MM.1S (cell line): ENCODE data around the gene TES.
"Not testable (repeated sequence)": the region's sequence is repeated elsewhere in the genome, so short reads cannot be mapped to it uniquely, and the experiment has no call there.

Experiments
- DNase-seq: peaks from one replicate; pipeline ENCODE4 v3.0.0-alpha.2; 2015
- H2AFZ ChIP-seq: fragments of 300-600 bp; sonication (generic); 2 replicates; pipeline ENCODE4 v1.6.0; 2016; ENCODE audit warnings: antibody characterized with exemption, low read length
- H3F3A ChIP-seq: fragments of 300-600 bp; sonication (generic); 2 replicates; pipeline ENCODE4 v1.6.1; 2016; ENCODE audit warnings: mild to moderate bottlenecking, antibody characterized with exemption, low read length, moderate library complexity, mixed read lengths; ENCODE audit not compliant: insufficient read depth
- H3K27ac ChIP-seq: fragments of 300-600 bp; sonication (generic); 2 replicates; pipeline ENCODE4 v1.5.1; 2016; ENCODE audit warnings: mild to moderate bottlenecking, low read length
- H3K27me3 ChIP-seq: fragments of 300-600 bp; sonication (generic); replicated peaks from 2 replicates; pipeline ENCODE4 v1.6.0; 2016; ENCODE audit warnings: low read length; ENCODE audit not compliant: insufficient read depth
- H3K36me3 ChIP-seq: fragments of 300-600 bp; sonication (generic); replicated peaks from 2 replicates; pipeline ENCODE4 v1.6.1; 2016; ENCODE audit warnings: mild to moderate bottlenecking, low read length, mixed read lengths; ENCODE audit not compliant: insufficient read depth
- H3K4me1 ChIP-seq: fragments of 300-600 bp; sonication (generic); 2 replicates; pipeline ENCODE4 v1.6.1; 2016; ENCODE audit warnings: low read length, mixed read lengths
- H3K4me2 ChIP-seq: fragments of 300-600 bp; sonication (generic); 2 replicates; pipeline ENCODE4 v1.6.0; 2016; ENCODE audit warnings: low read depth, low read length
- H3K4me3 ChIP-seq: fragments of 300-600 bp; sonication (generic); 2 replicates; pipeline ENCODE4 v1.5.1; 2016; ENCODE audit warnings: low read length, mixed read lengths
- H3K79me2 ChIP-seq: fragments of 300-600 bp; sonication (generic); 2 replicates; pipeline ENCODE4 v1.6.1; 2016; ENCODE audit warnings: mixed run types, low read length, mixed read lengths
- H3K9ac ChIP-seq: fragments of 300-600 bp; sonication (generic); 2 replicates; pipeline ENCODE4 v1.6.1; 2016; ENCODE audit warnings: low read length, mixed read lengths
- H3K9me2 ChIP-seq: fragments of 300-600 bp; sonication (generic); replicated peaks from 2 replicates; pipeline ENCODE4 v1.6.1; 2016; ENCODE audit warnings: mild to moderate bottlenecking, low read length, mixed read lengths; ENCODE audit not compliant: insufficient read depth
- H3K9me3 ChIP-seq: fragments of 300-600 bp; sonication (generic); replicated peaks from 2 replicates; pipeline ENCODE4 v1.6.1; 2016; ENCODE audit warnings: mild to moderate bottlenecking, low read length, mixed read lengths; ENCODE audit not compliant: insufficient read depth
- H4K20me1 ChIP-seq: fragments of 300-600 bp; sonication (generic); 2 replicates; pipeline ENCODE4 v1.6.1; 2016; ENCODE audit warnings: mild to moderate bottlenecking, low read length, moderate library complexity, mixed read lengths; ENCODE audit not compliant: insufficient read depth
- CTCF ChIP-seq: fragments of 300-600 bp; sonication (generic); IDR thresholded peaks from 2 replicates; pipeline ENCODE4 v1.5.1; 2016; ENCODE audit warnings: antibody characterized with exemption, low read length, mixed read lengths
- EZH2 ChIP-seq: fragments of 300-600 bp; sonication (generic); optimal IDR thresholded peaks from 2 replicates; pipeline ENCODE3; 2017; ENCODE audit warnings: low read depth, mild to moderate bottlenecking, antibody characterized with exemption, low read length, mixed read lengths
- EZH2phosphoT487 ChIP-seq: fragments of 300-600 bp; sonication (generic); IDR thresholded peaks from 2 replicates; pipeline ENCODE4 v1.6.1; 2018; ENCODE audit warnings: antibody characterized with exemption, low read length

Gene TES

GRCh38 chr7:116171094-116171493 is 39.2 kb upstream of the TES start:
- no peaks in the 10 kb centered on the region for H3K36me3 ChIP-seq
- no peaks in the 10 kb centered on the region for H3F3A ChIP-seq
- peaks cover 10% of the 10 kb centered on the region; the same call in 1 of the 2 replicates for H3K4me1 ChIP-seq
- no peaks in the 10 kb centered on the region for H4K20me1 ChIP-seq
- H3K79me2 ChIP-seq = no peaks in the 10 kb centered on the region
- H3K4me3 ChIP-seq = no peak overlapping the region
- no peaks in the 10 kb centered on the region for H3K27me3 ChIP-seq
- H2AFZ ChIP-seq = no peak overlapping the region
- no peak for DNase-seq
- no peak overlapping the region for H3K27ac ChIP-seq
- no peak overlapping the region for H3K4me2 ChIP-seq
- H3K9me3 ChIP-seq = no peaks in the 10 kb centered on the region
- no peak for TF ChIP-seq CTCF
- TF ChIP-seq EZH2phosphoT487 = no peak
- TF ChIP-seq EZH2 = no peak
- no peaks in the 10 kb centered on the region for H3K9me2 ChIP-seq
- no peak overlapping the region for H3K9ac ChIP-seq

- Histone ChIP-seq H2AFZ (no peak overlapping the region), H3F3A (no peaks in the 10 kb centered on the region), H3K9me3 (no peaks in the 10 kb centered on the region), H3K9me2 (no peaks in the 10 kb centered on the region), H3K36me3 (no peaks in the 10 kb centered on the region), H3K9ac (no peak overlapping the region), H3K4me1 (peaks cover 6% of the 10 kb centered on the region; the same call in 1 of the 2 replicates), H3K27me3 (no peaks in the 10 kb centered on the region), H4K20me1 (no peaks in the 10 kb centered on the region), H3K79me2 (no peaks in the 10 kb centered on the region), H3K4me3 (no peak overlapping the region), H3K27ac (no peak overlapping the region), H3K4me2 (no peak overlapping the region)
- no peak for DNase-seq
- no peak for TF ChIP-seq CTCF
- no peak for TF ChIP-seq EZH2phosphoT487
- TF ChIP-seq EZH2 = no peak
These were observed 38.0 kb upstream of the TES start for GRCh38 chr7:116172353-116172752.

GRCh38 chr7:116173051-116174028 is 37.0 kb upstream of the TES start:
- Histone ChIP-seq H3K27me3 (no peaks in the 10 kb centered on the region), H3K4me1 (peaks cover 6% of the 10 kb centered on the region; the same call in 1 of the 2 replicates), H3K9me3 (no peaks in the 10 kb centered on the region), H3K4me2 (no peak overlapping the region), H3K4me3 (no peak overlapping the region), H3K9me2 (no peaks in the 10 kb centered on the region), H3K79me2 (no peaks in the 10 kb centered on the region), H3K36me3 (no peaks in the 10 kb centered on the region), H4K20me1 (no peaks in the 10 kb centered on the region), H3F3A (no peaks in the 10 kb centered on the region), H2AFZ (no peak overlapping the region), H3K9ac (no peak overlapping the region), H3K27ac (no peak overlapping the region)
- TF ChIP-seq CTCF (peak; percentile 66), EZH2 (no peak), EZH2phosphoT487 (no peak)
- peak; percentile 79 for DNase-seq

- not testable (repeated sequence) for H3F3A ChIP-seq, H4K20me1 ChIP-seq, H3K27ac ChIP-seq, H3K4me2 ChIP-seq, DNase-seq, H3K9ac ChIP-seq, H3K4me1 ChIP-seq, H2AFZ ChIP-seq, H3K4me3 ChIP-seq, H3K27me3 ChIP-seq, H3K79me2 ChIP-seq, H3K9me3 ChIP-seq, H3K9me2 ChIP-seq, H3K36me3 ChIP-seq
These were observed 35.2 kb upstream of the TES start for GRCh38 chr7:116175095-116175494.
